Endometrium (tissue), 2 donors: ENCODE measurements around the gene ITGA6.
"Not testable (repeated sequence)": the region's sequence is repeated elsewhere in the genome, so short reads cannot be mapped to it uniquely, and the experiment has no call there.

Source experiments
- FAIRE-seq: peaks from 2 replicates; lab custom pipeline; 2012; peaks lifted over from hg19 to GRCh38; lab: Jason Lieb, UNC
- donor health status: control.
- donor health status: control.

Gene ITGA6

DNA sequence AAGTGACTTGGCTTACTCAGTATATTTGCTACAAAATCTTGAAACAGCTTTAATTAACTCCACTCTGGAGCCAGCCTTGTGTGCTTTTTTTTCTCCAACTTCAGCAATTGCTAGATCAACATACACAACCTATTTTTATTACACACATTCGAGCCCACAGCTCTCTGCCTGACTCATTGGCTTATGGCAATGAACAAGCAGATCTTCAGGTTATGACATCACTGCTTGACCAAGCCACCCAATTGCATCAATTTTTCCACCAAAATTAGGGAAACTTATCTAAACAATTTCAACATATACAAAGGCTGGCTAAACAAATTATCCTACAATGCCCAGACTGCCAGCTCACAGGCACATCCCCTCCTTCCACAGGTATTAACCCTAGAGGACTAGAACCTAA lies 88.9 kb downstream of the ITGA6 start:
- no peak for FAIRE-seq

DNA sequence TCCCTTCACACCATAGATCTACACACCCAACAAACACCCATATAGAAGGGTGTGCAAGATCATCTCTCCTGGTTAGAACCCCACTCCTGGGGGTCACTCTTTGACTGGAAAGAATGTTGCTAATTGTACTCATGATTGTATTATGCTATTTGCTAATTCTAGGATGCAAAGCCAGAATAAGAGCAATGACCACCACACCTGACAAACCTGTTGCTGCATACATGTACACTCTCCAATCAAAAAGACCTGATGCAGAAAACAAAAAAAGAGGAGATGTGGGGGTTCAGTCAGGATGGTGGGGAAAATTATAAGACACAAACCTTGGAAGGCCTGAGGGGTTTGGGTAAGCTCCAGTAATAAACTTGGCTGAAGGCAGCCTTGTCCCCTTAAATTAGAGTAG lies 91.6 kb downstream of the ITGA6 start:
- FAIRE-seq, result no peak

DNA sequence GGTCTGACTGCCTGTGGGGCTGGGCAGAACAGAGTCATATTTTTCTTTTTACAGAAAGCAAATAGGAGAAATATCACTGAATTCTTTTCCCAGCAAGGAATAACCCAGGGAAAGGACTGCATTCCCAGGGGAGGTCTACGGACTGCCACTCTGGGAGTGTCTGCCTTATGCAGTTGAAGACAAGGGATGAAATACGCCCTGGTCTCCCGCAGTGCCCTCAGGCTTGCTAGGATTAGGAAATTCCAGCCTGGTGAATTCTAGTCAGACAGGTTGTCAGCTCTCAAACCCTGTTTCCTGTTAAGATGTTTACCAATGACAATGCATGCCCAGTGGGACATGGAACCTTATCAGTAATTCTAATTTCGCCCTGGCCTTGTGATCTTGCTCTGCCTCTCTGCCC lies 98.2 kb downstream of the ITGA6 start:
- no peak for FAIRE-seq

DNA sequence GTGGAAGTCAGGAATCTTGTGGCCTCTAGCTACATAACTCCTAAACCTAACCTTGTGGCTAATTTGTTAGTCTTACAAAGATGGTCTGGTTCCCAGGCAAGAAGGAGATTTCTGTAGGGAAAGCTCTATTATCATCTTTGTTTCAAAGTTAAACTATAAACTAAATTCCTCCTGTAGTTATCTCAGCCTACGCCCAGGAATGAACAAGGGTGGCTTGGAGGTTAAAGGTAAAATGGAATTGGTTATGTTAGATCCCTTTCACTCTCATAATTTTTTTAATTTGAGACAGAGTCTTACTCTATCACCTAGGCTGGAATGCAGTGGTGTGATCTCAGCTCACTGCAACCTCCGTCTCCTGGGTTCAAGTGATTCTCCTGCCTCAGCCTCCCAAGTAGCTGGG lies 103.9 kb downstream of the ITGA6 start:
- FAIRE-seq, result no peak

GRCh38 chr2:172532461-172532860 lies 105.1 kb downstream of the ITGA6 start:
- FAIRE-seq, result not testable (repeated sequence)

DNA sequence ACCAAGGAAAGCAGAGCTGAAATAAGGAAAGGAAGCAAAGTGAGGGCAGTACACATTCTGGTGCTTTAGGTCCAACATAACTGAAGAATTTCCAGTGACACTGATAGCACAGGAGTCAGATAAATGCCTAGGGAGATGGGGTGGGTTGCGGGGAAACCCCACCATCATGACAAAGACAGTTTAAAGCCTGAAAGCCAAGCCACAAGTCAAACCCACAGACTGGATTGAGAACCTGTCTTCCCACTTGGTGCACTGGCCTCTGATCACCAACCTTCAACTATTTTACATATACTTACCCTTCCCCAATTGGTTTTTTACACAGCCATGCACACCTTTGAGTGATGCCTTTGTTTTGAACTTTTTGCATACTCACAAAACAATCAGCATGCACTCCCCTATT lies 106.3 kb downstream of the ITGA6 start:
- FAIRE-seq, result no peak

DNA sequence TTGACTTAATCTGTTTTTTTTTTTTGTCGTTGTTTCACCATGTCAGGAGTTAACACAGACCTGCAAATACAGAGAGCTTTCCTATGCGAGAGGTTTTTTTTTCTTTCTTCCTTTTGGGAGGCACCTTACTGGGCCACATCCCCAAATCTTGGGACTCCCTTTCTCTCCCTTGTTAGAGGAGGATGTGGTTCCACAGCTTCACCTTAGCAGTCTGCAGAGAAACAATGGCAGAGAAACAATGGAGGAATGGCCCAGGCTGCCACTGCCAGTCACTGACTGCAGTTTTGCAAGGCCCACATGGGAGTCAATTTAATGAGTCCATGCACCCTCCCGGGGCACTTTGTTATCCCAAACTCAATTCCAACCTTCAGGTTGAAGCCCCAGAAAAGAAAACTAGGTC lies 107.7 kb downstream of the ITGA6 start:
- no peak for FAIRE-seq

- FAIRE-seq, result not testable (repeated sequence)
Observed at GRCh38 chr2:172537851-172538250, 110.5 kb downstream of the ITGA6 start.

DNA sequence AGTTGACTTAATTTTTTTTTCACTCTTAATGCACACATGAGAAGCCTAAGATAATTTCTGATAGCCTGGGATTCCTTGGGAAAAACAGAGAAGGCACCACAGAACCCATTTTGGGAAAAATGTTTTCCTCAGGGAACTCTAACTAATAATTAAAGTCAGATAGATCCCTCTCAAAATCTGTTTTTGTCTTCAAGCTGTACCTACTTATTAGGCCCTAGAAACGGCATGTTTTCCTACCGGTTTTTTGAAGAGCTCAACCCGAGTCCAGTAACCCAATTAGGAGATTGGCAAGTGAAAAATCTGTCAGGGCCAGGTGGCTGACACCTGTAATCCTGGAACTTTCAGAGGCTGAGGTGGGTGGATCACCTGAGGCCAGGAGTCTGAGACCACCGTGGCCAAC lies 112.4 kb downstream of the ITGA6 start:
- no peak for FAIRE-seq

DNA sequence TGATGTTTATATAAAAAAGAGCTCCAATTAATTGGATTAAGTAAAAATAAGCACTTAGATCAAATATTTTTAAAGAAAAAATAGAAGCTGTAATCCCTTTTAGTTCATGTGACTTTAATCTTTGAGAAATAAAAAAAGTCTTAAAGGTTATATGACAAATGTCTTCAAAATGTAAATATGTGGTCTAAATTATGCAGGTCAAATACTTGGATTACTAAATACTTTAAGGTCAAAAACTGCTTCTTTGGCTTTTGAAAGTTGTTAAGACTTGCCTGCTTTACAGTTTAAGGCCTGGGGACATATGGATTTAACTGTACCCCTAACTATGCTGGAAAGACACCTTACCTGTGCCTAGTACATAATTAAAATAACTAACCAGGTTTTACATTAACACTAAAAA lies 113.0 kb downstream of the ITGA6 start:
- no peak for FAIRE-seq

GRCh38 chr2:172545408-172546075 lies 118.2 kb downstream of the ITGA6 start:
- FAIRE-seq, result no peak

DNA sequence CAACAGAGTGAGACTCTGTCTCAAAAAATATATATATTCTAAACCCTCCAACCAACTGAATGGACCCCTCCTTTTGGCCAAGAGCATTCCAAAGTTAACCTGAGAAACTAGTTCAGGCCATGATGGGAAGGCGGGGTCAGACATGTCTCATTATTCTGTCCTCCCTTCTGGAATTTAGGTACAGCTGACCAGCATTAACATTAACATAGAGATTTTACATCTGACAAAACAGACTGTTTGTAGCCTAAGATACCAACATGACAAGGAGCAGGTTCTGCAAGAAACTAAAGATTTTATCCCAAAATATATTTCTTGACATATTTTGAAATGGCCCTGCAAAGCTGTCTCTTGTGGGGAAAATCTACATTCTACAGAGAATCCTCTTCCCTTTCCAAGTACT lies 121.7 kb downstream of the ITGA6 start:
- no peak for FAIRE-seq

DNA sequence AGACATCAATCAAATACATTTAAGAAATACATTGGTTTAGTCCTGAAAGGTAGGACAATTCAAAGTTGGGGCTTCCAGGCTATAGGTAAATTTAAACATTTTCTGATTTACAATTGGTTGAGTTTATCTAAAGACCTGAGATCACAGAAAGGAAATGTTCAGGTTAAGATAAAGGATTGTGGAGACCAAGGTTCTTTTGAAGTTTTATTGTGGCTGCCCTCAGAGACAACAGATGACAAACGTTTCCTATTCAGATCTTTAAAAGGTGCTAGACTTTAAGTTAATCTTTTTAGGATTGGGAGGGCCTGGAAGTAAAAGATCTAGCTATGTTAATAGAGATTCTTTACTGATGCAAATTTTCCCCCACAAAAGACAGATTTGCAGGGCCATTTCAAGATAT lies 122.4 kb downstream of the ITGA6 start:
- not testable (repeated sequence) for FAIRE-seq

DNA sequence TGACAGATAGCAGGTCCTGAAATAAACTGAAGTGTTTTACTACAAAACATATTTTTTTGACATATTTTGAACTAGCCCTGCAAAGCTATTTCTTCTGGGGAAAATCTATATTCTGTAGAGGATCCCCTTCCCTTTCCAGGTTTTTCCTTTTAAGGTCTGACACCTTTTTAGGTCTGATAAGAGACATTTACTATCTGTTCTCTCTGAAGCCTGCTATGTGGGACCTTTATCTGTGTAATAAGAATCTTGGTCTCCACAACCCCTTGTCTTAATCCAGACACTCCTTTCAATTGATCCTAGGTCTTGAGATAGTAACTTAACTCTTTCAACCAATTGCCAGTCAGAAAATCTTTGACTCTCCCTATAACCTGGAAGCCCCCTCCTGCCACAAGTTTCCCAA lies 123.0 kb downstream of the ITGA6 start:
- FAIRE-seq, result no peak

GRCh38 chr2:172551271-172551670 lies 123.9 kb downstream of the ITGA6 start:
- FAIRE-seq, result no peak

DNA sequence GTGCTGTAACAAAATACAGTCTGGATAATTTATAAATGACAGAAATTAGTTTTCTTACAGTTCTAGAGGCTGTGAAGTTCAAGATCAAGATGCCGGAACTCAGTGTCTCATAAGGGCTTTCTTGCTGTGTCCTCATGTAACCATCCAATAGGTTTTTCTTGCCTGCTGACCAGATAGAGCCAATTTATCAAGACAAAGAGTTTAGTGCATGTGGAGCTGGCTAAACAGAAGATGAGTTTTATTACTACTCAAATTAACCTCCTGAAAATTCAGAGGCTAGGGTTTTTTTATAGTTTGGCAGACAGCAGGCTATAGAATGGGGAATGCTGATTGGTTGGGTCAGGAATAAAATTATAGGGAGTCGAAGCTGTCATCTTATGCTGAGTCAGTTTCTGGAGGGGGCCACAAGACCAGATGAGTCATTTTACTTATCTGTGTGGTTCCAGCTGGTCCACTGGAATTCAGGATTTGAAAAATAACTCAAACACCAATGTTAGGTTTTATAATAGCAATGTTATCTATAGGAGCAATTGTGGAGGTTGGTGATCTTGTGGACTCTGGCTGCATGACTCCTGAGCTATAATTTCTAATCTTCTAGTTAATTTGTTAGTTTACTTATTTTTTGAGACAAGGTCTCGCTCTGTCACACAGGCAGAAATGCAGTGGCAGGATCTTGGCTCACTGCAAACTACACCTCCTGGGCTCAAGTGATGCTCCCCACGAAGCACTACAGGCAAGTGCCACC lies 125.3 kb downstream of the ITGA6 start:
- no peak for FAIRE-seq

DNA sequence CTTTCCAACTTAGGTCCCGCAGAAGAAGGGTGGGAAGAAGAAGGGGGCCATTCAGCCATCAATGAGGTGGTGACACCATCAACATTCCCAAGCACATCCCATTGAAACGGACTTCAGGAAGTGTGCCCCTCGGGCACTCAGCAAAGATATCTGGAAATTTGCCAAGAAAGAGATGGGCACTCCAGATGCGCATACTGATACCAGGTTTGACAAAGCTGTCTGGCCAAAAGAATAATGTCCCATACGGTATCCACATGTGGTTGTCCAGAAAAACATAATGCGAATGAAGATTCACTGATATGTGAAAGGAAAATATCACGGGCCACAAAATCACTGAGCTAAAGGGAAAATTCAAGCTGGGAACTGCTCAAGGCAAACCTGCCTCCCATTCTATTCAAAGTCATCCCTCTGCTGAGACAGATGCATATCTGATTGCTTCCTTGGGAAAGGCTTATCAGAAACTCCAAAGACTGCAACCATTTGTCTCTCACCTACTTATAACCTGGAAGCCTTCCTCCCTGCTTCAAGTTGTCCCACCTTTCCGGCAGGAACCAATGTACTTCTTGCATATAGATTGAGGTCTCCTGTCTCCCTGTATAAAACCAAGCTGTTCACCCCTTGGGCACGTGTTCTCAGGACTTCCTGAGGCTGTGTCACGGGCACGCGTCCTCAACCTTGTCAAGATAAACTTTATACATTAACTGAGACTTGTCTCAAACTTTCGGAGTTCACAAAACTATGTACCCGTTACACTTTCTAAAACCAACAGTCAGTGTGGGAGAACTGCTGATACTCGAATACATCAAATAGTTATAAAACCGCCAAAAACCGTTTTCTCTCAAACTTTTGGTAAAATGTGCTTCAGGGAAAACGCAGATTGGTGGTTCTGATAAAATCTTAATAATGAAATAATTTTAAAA lies 127.2 kb downstream of the ITGA6 start:
- FAIRE-seq, result no peak

DNA sequence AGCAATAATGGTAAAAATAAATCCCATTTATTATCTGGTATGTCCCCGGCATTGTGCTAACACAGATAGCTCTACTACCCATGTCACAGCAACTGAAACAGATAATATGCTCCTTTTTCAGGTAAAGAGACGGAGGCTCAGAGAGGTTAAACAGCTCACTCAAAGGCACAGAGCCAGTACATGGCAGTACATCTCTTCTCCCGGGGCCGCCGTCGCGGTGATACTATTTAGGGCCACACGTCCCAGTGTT lies 127.8 kb downstream of the ITGA6 start:
- FAIRE-seq, result no peak
